A673 (cell line): Measurements from ENCODE around the gene ADAM10. TPM values are rescaled to one million over a fixed set of nuclear protein-coding genes. Genes with fewer than 3 reads are reported as not detected.

Source experiments
- BruUV-seq: library from RNA; stranded (reverse); fragments of 400-500 nt; replicated peaks from 2 replicates; lab custom pipeline; 2021; lab: Mats Ljungman, UMichigan
- CTCF ChIA-PET: fragments of 300-600 bp; sonication (Branson Sonifier 250); formaldehyde crosslinking; loops from one replicate; lab custom pipeline; 2022; ENCODE audit warnings: antibody characterized with exemption; lab: Charles Lee
- POLR2A ChIA-PET: fragments of 300-600 bp; sonication (Branson Sonifier 250); formaldehyde crosslinking; loops from one replicate; lab custom pipeline; 2022; ENCODE audit warnings: antibody characterized with exemption; ENCODE audit not compliant: low non-redundant PET; lab: Charles Lee
- DNase-seq: peaks from one replicate; pipeline ENCODE4 v3.0.0-alpha.2; 2015; ENCODE audit warnings: low spot score
- H3K27ac ChIP-seq: fragments of 200-600 bp; sonication (generic); 2 replicates; pipeline ENCODE4 v1.5.1; 2016; ENCODE audit warnings: mixed run types, low read depth, mild to moderate bottlenecking, mixed read lengths, antibody characterized with exemption, low read length; ENCODE audit not compliant: poor library complexity, severe bottlenecking
- H3K27me3 ChIP-seq: fragments of 200-600 bp; sonication (generic); replicated peaks from 2 replicates; pipeline ENCODE4 v1.6.1; 2017; ENCODE audit warnings: mixed run types, low read depth, mild to moderate bottlenecking, mixed read lengths, antibody characterized with exemption, low read length; ENCODE audit not compliant: insufficient read depth, poor library complexity
- H3K36me3 ChIP-seq: fragments of 200-600 bp; sonication (generic); 2 replicates; pipeline ENCODE4 v1.6.1; 2016; ENCODE audit warnings: mixed run types, mild to moderate bottlenecking, mixed read lengths, antibody characterized with exemption, low read length; ENCODE audit not compliant: insufficient read depth, poor library complexity, severe bottlenecking
- H3K4me1 ChIP-seq: fragments of 200-600 bp; sonication (generic); 2 replicates; pipeline ENCODE4 v1.6.1; 2017; ENCODE audit warnings: mixed run types, mild to moderate bottlenecking, mixed read lengths, antibody characterized with exemption, low read length; ENCODE audit not compliant: insufficient read depth, poor library complexity, severe bottlenecking
- H3K4me3 ChIP-seq: fragments of 200-600 bp; sonication (generic); 2 replicates; pipeline ENCODE4 v1.5.1; 2016; ENCODE audit warnings: low read depth, mixed run types, mild to moderate bottlenecking, mixed read lengths, low read length; ENCODE audit not compliant: poor library complexity, severe bottlenecking
- H3K9me3 ChIP-seq: fragments of 200-600 bp; sonication (generic); 2 replicates; pipeline ENCODE4 v1.6.1; 2016; ENCODE audit warnings: mixed run types, low read depth, mild to moderate bottlenecking, mixed read lengths, antibody characterized with exemption, low read length; ENCODE audit not compliant: poor library complexity, severe bottlenecking
- CTCF ChIP-seq: fragments of 300-800, 200-600 bp; sonication (generic); conservative IDR thresholded peaks from 2 replicates; pipeline ENCODE4 v1.5.1; 2017; ENCODE audit warnings: low read depth, mild to moderate bottlenecking, antibody characterized with exemption, low read length, moderate library complexity, mixed read lengths
- EZH2 ChIP-seq: fragments of 200-600 bp; sonication (generic); IDR thresholded peaks from 2 replicates; pipeline ENCODE4 v1.6.1; 2017; ENCODE audit warnings: borderline replicate concordance, low read depth, mild to moderate bottlenecking, mixed read lengths, antibody characterized with exemption, low read length; ENCODE audit not compliant: poor library complexity, severe bottlenecking
- intact Hi-C: fragments of 100-400 bp; cut with micrococcal nuclease; formaldehyde crosslinking; loops from one replicate; pipeline ENCODE4 v1.10.0; 2022; ENCODE audit not compliant: unreplicated experiment
- total RNA-seq: library from RNA; stranded (reverse); gene quantifications from 2 replicates; pipeline ENCODE4 v1.2.3, GENCODE V29; 2021

ADAM10 gene
- total RNA-seq, 1 experiment from 2014 or later, result 130 TPM

GRCh38 chr15:58573270-58573669, 176.2 kb downstream of the ADAM10 start:
- Histone ChIP-seq H3K27me3 (no peaks in the 10 kb centered on the region), H3K4me3 (no peak overlapping the region), H3K9me3 (no peaks in the 10 kb centered on the region), H3K27ac (no peak overlapping the region), H3K36me3 (no peaks in the 10 kb centered on the region), H3K4me1 (no peaks in the 10 kb centered on the region)
- BruUV-seq, result no TSS peak
- CTCF ChIA-PET, result no interaction called here
- no peak for DNase-seq
- POLR2A ChIA-PET, result no interaction called here
- TF ChIP-seq CTCF (no peak), EZH2 (no peak)
- intact Hi-C loops, result no loop called here

GRCh38 chr15:58572521-58572920, 177.0 kb downstream of the ADAM10 start:
- ChIA-PET CTCF (no interaction called here), POLR2A (no interaction called here)
- no peaks in the 10 kb centered on the region for H3K4me1 ChIP-seq
- no TSS peak for BruUV-seq
- no peak overlapping the region for H3K27ac ChIP-seq
- H3K27me3 ChIP-seq, result no peaks in the 10 kb centered on the region
- no peak overlapping the region for H3K4me3 ChIP-seq
- TF ChIP-seq CTCF (no peak), EZH2 (no peak)
- no peaks in the 10 kb centered on the region for H3K9me3 ChIP-seq
- H3K36me3 ChIP-seq, result no peaks in the 10 kb centered on the region
- intact Hi-C loops, result no loop called here
- no peak for DNase-seq

- CTCF ChIA-PET, result no interaction called here
- TF ChIP-seq CTCF (no peak), EZH2 (no peak)
- DNase-seq, result no peak
- no peaks in the 10 kb centered on the region for H3K4me1 ChIP-seq
- BruUV-seq, result no TSS peak
- H3K27ac ChIP-seq, result no peak overlapping the region
- H3K27me3 ChIP-seq, result no peaks in the 10 kb centered on the region
- POLR2A ChIA-PET, result no interaction called here
- no peak overlapping the region for H3K4me3 ChIP-seq
- intact Hi-C loops, result no loop called here
- H3K36me3 ChIP-seq, result no peaks in the 10 kb centered on the region
- no peaks in the 10 kb centered on the region for H3K9me3 ChIP-seq
These were observed 178.0 kb downstream of the ADAM10 start for GRCh38 chr15:58571491-58571890.
